Gastroesophageal sphincter (tissue), 3 donors: ENCODE results near the gene MRTFB.

Source experiments
- CTCF ChIP-seq, 4 experiments: fragments of 200-600 bp in 2 of 4; fragments of 450-650 bp in 2 of 4; sonication (generic) in 1 of 4; IDR thresholded peaks; one replicate each; pipeline ENCODE4 v1.5.1; 2017 to 2019; ENCODE audit warnings: antibody characterized with exemption in 4 of 4, mild to moderate bottlenecking in 2 of 4, moderate library complexity in 2 of 4
- POLR2A ChIP-seq, 2 donors: fragments of 450-650 bp; IDR thresholded peaks; one replicate each; pipeline ENCODE4 v1.6.1; 2017; ENCODE audit warnings: antibody characterized with exemption in 2 of 2, mild to moderate bottlenecking in 2 of 2, moderate library complexity in 1 of 2
- POLR2AphosphoS5 ChIP-seq: sonication (generic); formaldehyde crosslinking; IDR thresholded peaks from one replicate; pipeline ENCODE4 v1.6.1; 2017; ENCODE audit warnings: antibody characterized with exemption

DNA sequence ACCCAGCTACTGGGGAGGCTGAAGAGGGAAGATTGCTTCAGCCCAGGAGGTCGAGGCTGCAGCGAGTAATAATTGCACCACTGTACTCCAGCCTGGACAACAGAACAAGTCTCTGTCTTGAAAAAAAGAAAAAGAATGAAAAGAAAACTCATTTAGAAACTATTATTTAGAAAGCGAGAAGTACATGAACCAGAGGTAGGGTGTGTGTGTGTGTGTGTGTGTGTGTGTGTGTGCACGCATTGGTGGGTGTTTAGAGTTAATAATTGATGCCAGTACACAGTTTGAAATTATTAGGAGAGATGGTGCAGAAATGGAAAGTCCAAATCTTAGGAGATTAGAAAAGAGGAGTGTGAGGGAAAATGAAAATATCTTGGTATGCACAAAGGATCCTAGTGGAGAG, 106.6 kb downstream of the MRTFB start:
- TF ChIP-seq POLR2A (IDR thresholded peaks at IDR 0.05): no peak
- TF ChIP-seq CTCF (IDR thresholded peaks at IDR 0.05): no peak
- no peak for TF ChIP-seq POLR2AphosphoS5
